Stimulated activated naive CD8-positive, alpha-beta T cell treated with anti-CD3 and anti-CD28 coated beads, Interleukin-15, Interleukin-2, amounts not matched to agents 100 ng/mL and 50 ng/mL, for 24 hours (primary cell): ENCODE results near the gene MED29.

Experiments
- H3K27ac Mint-ChIP-seq: one replicate; pipeline ENCODE4 v1.8.0; 2021; ENCODE audit warnings: mild to moderate bottlenecking, mixed read lengths
- H3K27me3 Mint-ChIP-seq: one replicate; pipeline ENCODE4 v1.8.0; 2021; ENCODE audit warnings: mixed read lengths
- H3K36me3 Mint-ChIP-seq: one replicate; pipeline ENCODE4 v1.8.0; 2021; ENCODE audit warnings: low read depth, mixed read lengths
- H3K4me1 Mint-ChIP-seq: one replicate; pipeline ENCODE4 v1.8.0; 2021; ENCODE audit warnings: low read depth, mixed read lengths
- H3K4me3 Mint-ChIP-seq: one replicate; pipeline ENCODE4 v1.8.0; 2021; ENCODE audit warnings: mild to moderate bottlenecking, mixed read lengths
- H3K9me3 Mint-ChIP-seq: one replicate; pipeline ENCODE4 v1.8.0; 2021; ENCODE audit warnings: mixed read lengths

Gene MED29

GRCh38 chr19:39420769-39421168, 29.6 kb downstream of the MED29 start:
- no peaks in the 10 kb centered on the region for H3K4me1 Mint-ChIP-seq
- H3K27me3 Mint-ChIP-seq = no peaks in the 10 kb centered on the region
- no peak overlapping the region for H3K4me3 Mint-ChIP-seq
- no peaks in the 10 kb centered on the region for H3K9me3 Mint-ChIP-seq
- peaks cover 20% of the 10 kb centered on the region for H3K36me3 Mint-ChIP-seq
- no peak overlapping the region for H3K27ac Mint-ChIP-seq

GRCh38 chr19:39422020-39422419, 30.8 kb downstream of the MED29 start:
- H3K27me3 Mint-ChIP-seq = no peaks in the 10 kb centered on the region
- H3K4me3 Mint-ChIP-seq = no peak overlapping the region
- H3K9me3 Mint-ChIP-seq = no peaks in the 10 kb centered on the region
- no peaks in the 10 kb centered on the region for H3K4me1 Mint-ChIP-seq
- no peak overlapping the region for H3K27ac Mint-ChIP-seq
- H3K36me3 Mint-ChIP-seq = peaks cover 20% of the 10 kb centered on the region

DNA sequence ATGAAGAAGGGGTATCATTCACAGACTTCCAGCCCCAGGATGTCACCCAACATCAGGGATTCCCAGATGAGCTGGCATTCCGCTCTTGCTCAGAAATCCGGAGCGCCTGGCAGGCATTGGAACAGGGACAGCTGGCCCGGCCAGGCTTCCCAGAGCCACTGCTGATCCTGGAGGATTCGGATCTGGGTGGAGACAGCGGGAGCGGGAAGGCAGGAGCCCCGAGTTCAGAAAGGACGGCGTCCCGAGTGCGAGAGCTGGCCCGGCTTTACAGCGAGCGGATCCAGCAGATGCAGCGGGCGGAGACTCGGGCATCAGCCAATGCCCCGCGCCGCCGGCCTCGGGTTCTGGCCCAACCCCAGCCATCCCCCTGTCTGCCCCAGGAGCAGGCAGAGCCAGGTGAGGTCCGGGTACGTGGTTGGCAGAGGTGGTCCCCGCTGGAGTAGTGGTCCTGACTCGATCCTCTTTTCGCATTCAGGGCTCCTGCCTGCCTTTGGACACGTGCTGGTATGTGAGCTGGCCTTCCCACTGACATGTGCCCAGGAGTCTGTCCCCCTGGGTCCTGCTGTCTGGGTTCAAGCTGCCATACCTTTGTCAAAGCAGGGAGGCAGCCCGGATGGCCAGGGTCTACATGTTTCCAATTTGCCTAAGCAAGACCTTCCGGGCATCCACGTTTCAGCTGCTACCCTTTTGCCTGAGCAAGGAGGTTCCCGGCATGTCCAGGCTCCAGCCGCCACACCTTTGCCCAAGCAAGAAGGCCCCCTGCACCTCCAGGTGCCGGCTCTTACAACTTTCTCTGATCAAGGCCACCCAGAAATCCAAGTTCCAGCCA, 32.3 kb downstream of the MED29 start:
- H3K36me3 Mint-ChIP-seq = peaks cover 20% of the 10 kb centered on the region
- no peaks in the 10 kb centered on the region for H3K4me1 Mint-ChIP-seq

DNA sequence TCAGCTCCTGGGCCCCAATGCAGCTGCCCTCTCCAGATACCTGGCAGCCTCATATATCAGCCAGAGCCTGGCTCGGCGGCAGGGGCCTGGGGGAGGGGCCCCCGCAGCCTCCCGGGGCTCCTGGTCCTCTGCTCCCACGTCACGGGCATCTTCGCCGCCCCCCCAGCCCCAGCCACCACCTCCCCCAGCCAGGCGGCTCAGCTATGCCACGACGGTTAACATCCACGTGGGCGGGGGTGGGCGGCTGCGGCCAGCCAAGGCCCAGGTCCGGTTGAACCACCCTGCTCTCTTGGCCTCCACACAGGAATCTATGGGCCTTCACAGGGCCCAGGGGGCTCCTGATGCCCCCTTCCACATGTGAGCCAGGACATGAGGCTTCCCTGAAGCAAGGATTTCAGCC, 33.8 kb downstream of the MED29 start:
- Mint-ChIP-seq H3K36me3 (peaks cover 15% of the 10 kb centered on the region), H3K4me3 (no peak overlapping the region), H3K9me3 (no peaks in the 10 kb centered on the region), H3K27ac (no peak overlapping the region), H3K4me1 (no peaks in the 10 kb centered on the region), H3K27me3 (no peaks in the 10 kb centered on the region)

More for the DNA sequence above, 32.3 kb downstream of the MED29 start:
- Mint-ChIP-seq H3K9me3 (no peaks in the 10 kb centered on the region), H3K27ac (no peak overlapping the region), H3K27me3 (no peaks in the 10 kb centered on the region), H3K4me3 (no peak overlapping the region)

DNA sequence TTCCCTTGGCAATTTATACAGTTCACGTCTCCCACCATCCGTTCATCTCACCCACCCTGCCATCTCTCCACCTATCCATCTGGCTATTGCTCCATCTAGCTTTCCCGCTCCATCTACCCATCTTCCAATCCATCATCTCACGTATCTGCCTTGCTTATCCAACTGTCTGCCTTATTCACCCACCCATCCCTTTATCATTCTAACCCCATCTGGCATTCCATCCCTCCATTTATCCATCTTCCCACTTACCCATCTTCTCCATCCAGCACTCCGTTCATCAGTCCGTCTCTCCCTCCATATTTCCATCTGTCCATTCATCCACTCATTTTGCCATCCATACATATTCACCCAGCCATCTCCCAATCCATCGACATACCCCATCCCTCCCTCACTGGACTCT, 34.6 kb downstream of the MED29 start:
- Mint-ChIP-seq H3K27ac (no peak overlapping the region), H3K36me3 (peaks cover 15% of the 10 kb centered on the region), H3K27me3 (no peaks in the 10 kb centered on the region), H3K4me1 (peaks cover 6% of the 10 kb centered on the region), H3K4me3 (no peak overlapping the region), H3K9me3 (no peaks in the 10 kb centered on the region)

DNA sequence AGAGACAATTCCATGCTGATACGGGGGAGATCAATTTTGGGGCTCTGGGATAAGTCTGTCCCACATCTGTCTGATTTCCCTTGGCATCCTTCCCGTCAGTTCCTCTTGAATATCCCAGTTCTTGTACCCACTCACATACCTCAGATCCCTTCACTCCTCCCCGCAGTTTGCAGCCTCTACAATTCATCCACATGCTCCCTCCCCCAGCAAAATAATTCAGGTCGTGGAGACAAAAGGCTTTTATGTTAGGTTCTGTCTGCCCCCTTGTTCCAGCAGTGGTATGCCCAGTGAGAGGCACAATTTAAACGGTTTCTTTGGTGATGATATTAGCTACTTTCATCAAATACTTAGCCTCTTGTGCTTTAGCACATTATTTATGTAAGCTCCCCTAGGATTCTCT, 35.0 kb downstream of the MED29 start:
- Mint-ChIP-seq H3K36me3 (peaks cover 15% of the 10 kb centered on the region), H3K27me3 (no peaks in the 10 kb centered on the region), H3K4me1 (peaks cover 10% of the 10 kb centered on the region), H3K4me3 (no peak overlapping the region), H3K9me3 (no peaks in the 10 kb centered on the region), H3K27ac (no peak overlapping the region)

DNA sequence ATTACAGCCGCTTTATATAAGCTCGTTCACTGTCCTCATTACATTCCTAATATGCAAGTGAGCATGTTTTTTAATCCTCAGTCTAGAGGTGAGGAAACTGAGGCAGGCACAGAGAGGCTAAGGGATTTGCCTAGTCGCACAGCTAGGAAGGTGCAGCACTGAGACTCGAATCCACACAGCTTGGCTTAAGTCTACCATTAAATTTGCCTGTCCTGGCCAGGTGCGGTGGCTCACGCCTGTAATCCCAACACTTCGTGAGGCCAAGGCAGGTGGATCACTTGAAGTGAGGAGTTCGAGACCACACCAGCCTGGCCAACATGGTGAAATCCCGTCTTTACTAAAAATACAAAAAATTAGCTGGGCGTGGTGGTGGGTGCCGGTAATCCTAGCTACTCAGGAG, 36.5 kb downstream of the MED29 start:
- H3K27ac Mint-ChIP-seq = no peak overlapping the region

GRCh38 chr19:39428283-39429112, 37.3 kb downstream of the MED29 start:
- Mint-ChIP-seq H3K4me1 (peaks cover 31% of the 10 kb centered on the region), H3K27ac (no peak overlapping the region), H3K36me3 (peaks cover 24% of the 10 kb centered on the region), H3K4me3 (no peak overlapping the region), H3K27me3 (no peaks in the 10 kb centered on the region), H3K9me3 (no peaks in the 10 kb centered on the region)

More for the DNA sequence above, 36.5 kb downstream of the MED29 start:
- Mint-ChIP-seq H3K4me1 (peaks cover 23% of the 10 kb centered on the region), H3K36me3 (peaks cover 20% of the 10 kb centered on the region), H3K9me3 (no peaks in the 10 kb centered on the region), H3K27me3 (no peaks in the 10 kb centered on the region), H3K4me3 (no peak overlapping the region)

DNA sequence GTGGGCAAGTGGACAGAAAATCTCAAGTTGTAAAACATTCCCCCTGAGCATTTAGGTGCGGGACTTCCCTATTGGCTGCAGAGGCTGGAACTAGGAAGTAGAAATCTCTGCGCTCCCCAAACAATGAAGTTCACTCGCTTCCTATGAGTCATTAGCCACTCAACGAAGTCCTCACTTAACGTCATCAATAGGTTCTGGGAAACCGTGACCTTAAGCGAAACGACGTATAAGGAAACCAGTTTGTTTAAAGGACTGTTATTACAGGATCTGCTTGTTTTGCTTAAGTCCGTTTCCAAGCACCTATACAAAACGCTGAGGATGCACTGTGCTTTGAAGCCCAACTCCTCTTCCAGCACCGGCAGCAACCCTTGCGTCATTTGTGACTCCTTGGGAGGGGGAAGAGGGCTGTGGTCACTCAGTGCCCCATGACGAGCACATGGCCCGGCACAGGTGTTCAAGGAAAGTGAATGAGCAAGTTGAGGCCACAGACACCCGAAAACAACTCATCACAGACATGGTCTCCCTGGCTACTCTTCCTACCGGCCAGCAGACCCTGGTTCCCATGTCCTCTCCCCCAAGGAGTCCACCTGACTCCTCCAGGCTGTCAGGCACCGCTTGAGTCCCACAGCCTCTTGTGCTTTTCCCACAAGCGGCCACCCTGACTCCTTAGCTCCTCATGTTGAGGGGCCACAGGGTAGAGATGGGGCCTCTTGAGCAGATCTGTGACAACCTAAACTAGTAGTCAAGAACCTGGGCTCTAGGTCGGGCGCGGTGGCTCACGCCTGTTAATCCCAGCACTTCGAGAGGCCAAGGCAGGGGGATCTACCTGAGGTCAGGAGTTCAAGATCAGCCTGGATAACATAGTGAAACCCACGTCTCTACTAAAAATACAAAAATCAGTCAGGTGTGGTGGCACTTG, 39.8 kb downstream of the MED29 start:
- peaks cover 53% of the 10 kb centered on the region for H3K4me1 Mint-ChIP-seq
- H3K9me3 Mint-ChIP-seq = no peaks in the 10 kb centered on the region
- peaks cover 38% of the 10 kb centered on the region for H3K36me3 Mint-ChIP-seq
- peak overlapping the region; percentile 90 for H3K27ac Mint-ChIP-seq
- H3K4me3 Mint-ChIP-seq = peak overlapping the region; percentile 37
- no peaks in the 10 kb centered on the region for H3K27me3 Mint-ChIP-seq

- peak overlapping the region; percentile 100 for H3K27ac Mint-ChIP-seq
- no peaks in the 10 kb centered on the region for H3K27me3 Mint-ChIP-seq
- peaks cover 63% of the 10 kb centered on the region for H3K4me1 Mint-ChIP-seq
- no peaks in the 10 kb centered on the region for H3K9me3 Mint-ChIP-seq
- peak overlapping the region; percentile 99 for H3K4me3 Mint-ChIP-seq
- H3K36me3 Mint-ChIP-seq = peaks cover 40% of the 10 kb centered on the region
Measured at GRCh38 chr19:39432677-39433025, 41.5 kb downstream of the MED29 start.

- peak overlapping the region; percentile 100 for H3K27ac Mint-ChIP-seq
- H3K4me1 Mint-ChIP-seq = peaks cover 63% of the 10 kb centered on the region
- H3K4me3 Mint-ChIP-seq = peak overlapping the region; percentile 99
Measured at GRCh38 chr19:39433480-39434079, 42.4 kb downstream of the MED29 start.

DNA sequence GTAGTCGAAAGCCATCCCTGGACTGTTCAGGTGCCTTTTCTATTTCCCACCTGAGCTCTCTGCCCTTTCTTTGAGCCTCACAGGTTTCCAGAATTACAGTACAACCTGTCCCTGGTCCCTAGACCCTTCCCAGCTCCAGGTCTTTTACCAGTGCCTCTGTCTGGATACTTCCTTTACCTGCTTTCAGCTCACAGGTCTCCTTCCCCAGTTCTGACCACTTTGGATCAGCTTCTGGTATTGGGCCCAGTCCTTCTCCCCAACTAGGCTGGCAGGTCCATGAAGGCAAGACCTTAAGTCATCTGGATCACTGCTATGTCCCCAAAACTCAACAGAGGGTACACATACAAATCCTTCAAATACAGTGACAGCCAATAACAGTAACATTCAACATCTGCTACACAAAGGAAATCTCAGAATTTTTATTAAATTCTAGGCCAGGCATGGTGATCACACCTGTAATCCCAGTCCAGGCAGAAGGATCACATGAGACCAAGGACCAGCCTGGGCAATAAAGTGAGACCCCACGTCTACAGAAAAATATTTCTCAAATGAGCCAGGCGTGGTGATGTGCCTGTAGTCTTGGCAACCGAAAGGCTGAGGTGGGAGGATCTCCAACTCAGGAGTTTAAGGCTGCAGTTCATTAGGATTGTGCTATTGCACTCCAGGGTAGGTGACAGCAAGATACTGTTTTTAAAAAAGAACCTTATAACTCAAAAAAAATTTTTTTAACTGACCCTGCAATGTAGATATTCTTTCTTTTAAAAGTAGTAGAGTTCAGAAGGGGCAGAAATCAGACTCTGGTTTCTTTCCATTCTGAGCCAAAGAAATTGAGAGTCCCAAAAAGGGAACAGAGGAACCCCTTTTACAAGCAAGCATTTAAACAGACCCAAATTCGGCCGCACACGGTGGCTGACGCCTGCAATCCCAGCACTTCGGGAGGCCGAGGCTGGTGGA, 43.2 kb downstream of the MED29 start:
- Mint-ChIP-seq H3K36me3 (peaks cover 40% of the 10 kb centered on the region), H3K27ac (peak overlapping the region; percentile 100), H3K4me3 (peak overlapping the region; percentile 99), H3K27me3 (no peaks in the 10 kb centered on the region), H3K4me1 (peaks cover 63% of the 10 kb centered on the region), H3K9me3 (no peaks in the 10 kb centered on the region)

More at GRCh38 chr19:39433480-39434079, 42.4 kb downstream of the MED29 start:
- Mint-ChIP-seq H3K9me3 (no peaks in the 10 kb centered on the region), H3K27me3 (no peaks in the 10 kb centered on the region), H3K36me3 (peaks cover 40% of the 10 kb centered on the region)

- Mint-ChIP-seq H3K4me3 (peak within 1 kb of the TSS; percentile 99), H3K27me3 (no peaks in the 10 kb centered on the region), H3K27ac (peak within 1 kb of the TSS; percentile 100), H3K4me1 (peaks cover 63% of the 10 kb centered on the region), H3K36me3 (peaks cover 40% of the 10 kb centered on the region), H3K9me3 (no peaks in the 10 kb centered on the region)
Measured at GRCh38 chr19:39435499-39436349, 44.5 kb downstream of the MED29 start, which contains the start of gene RPS16. RPS16 (minus strand) TSS chr19:39435949; CDS start chr19:39435895, 54 bp downstream.
